ENCODE results near the gene TRPC4.

GRCh38 chr13:37775871-37776270, 93.7 kb downstream of the TRPC4 start:
- TF ChIP-seq EZH2phosphoT487 (IDR thresholded peaks at IDR 0.05; ENCODE audit: borderline replicate concordance) (no peak), CTCF (conservative IDR thresholded peaks at IDR 0.05; ENCODE audit: low read length) (no peak)
